MM.1S (cell line): ENCODE results near the gene NOD1.

Experiments used
- EZH2 ChIP-seq: fragments of 300-600 bp; sonication (generic); optimal IDR thresholded peaks from 2 replicates; pipeline ENCODE3; 2017; ENCODE audit warnings: low read depth, mild to moderate bottlenecking, antibody characterized with exemption, low read length, mixed read lengths
- EZH2phosphoT487 ChIP-seq: fragments of 300-600 bp; sonication (generic); IDR thresholded peaks from 2 replicates; pipeline ENCODE4 v1.6.1; 2018; ENCODE audit warnings: antibody characterized with exemption, low read length
- TF ChIP-seq, protein P1 (sequence below): fragments of 300-600 bp; sonication (generic); IDR thresholded peaks from 2 replicates; pipeline ENCODE4 v1.5.1; 2016; ENCODE audit warnings: antibody characterized with exemption, low read length, mixed read lengths

DNA sequence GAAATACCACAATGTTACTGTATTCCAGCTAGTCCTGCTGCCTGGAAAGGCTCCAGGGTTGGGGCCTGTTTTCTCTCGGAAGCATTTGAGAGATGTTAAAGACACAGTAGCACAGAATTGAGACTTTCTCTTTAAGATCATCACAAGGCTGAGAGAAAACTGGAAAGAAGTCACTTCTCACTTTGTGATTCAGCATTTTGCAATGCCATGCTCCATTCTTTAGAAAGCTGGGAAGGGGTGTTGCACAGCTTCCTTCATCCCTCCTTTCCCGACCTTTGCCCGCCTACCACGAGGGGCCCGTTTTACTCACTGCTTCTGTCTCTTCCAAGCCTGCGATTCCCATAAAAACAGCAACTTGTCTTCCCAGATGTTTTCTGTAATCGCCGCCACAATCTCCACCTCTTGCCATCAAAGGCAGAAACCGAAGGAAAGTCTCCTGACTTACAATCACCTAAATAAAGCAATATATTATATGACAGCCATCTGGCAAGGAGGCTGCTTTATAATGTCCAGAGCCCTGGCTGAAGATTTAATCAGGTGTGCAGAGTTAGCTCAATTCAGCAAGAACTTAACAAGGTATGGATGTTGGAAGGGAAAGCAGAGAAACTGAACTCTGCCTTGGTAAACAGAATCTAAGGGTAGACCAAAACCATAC, 18.9 kb downstream of the NOD1 start:
- no peak for TF ChIP-seq EZH2
- TF ChIP-seq, protein P1, sequence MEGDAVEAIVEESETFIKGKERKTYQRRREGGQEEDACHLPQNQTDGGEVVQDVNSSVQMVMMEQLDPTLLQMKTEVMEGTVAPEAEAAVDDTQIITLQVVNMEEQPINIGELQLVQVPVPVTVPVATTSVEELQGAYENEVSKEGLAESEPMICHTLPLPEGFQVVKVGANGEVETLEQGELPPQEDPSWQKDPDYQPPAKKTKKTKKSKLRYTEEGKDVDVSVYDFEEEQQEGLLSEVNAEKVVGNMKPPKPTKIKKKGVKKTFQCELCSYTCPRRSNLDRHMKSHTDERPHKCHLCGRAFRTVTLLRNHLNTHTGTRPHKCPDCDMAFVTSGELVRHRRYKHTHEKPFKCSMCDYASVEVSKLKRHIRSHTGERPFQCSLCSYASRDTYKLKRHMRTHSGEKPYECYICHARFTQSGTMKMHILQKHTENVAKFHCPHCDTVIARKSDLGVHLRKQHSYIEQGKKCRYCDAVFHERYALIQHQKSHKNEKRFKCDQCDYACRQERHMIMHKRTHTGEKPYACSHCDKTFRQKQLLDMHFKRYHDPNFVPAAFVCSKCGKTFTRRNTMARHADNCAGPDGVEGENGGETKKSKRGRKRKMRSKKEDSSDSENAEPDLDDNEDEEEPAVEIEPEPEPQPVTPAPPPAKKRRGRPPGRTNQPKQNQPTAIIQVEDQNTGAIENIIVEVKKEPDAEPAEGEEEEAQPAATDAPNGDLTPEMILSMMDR, result no peak
- no peak for TF ChIP-seq EZH2phosphoT487
